H9 (cell line): ENCODE results near the gene AKAP12. TPM values are rescaled to one million over a fixed set of nuclear protein-coding genes. Genes with fewer than 3 reads are reported as not detected.
"Not testable (repeated sequence)": the region's sequence is repeated elsewhere in the genome, so short reads cannot be mapped to it uniquely, and the experiment has no call there.

Experiments used
- DNase-seq: peaks from one replicate; pipeline ENCODE4 v3.0.0-alpha.2; 2017
- H2AFZ ChIP-seq: one replicate; pipeline ENCODE4 v1.6.1; 2013; ENCODE audit warnings: mild to moderate bottlenecking, low read length, control low read depth, moderate library complexity
- H2AK5ac ChIP-seq: 2 replicates; pipeline ENCODE4 v1.6.1; 2013; ENCODE audit warnings: low read length, control low read depth, mixed read lengths; ENCODE audit not compliant: insufficient read length
- H2BK120ac ChIP-seq: one replicate; pipeline ENCODE4 v1.6.1; 2013; ENCODE audit warnings: low read depth, mild to moderate bottlenecking, low read length, control low read depth, inconsistent platforms; ENCODE audit not compliant: poor library complexity, severe bottlenecking
- H2BK12ac ChIP-seq: 2 replicates; pipeline ENCODE4 v1.6.1; 2013; ENCODE audit warnings: low read length, control low read depth, mixed read lengths, low read depth; ENCODE audit not compliant: insufficient read length
- H2BK15ac ChIP-seq: 2 replicates; pipeline ENCODE4 v1.6.1; 2013; ENCODE audit warnings: low read depth, low read length, control low read depth
- H2BK20ac ChIP-seq: one replicate; pipeline ENCODE4 v1.6.1; 2013; ENCODE audit warnings: low read depth, mild to moderate bottlenecking, low read length, control low read depth, inconsistent platforms; ENCODE audit not compliant: poor library complexity, severe bottlenecking
- H2BK5ac ChIP-seq: 2 replicates; pipeline ENCODE4 v1.6.1; 2013; ENCODE audit warnings: low read length, control low read depth, mixed read lengths; ENCODE audit not compliant: insufficient read length
- H3K14ac ChIP-seq: 2 replicates; pipeline ENCODE4 v1.6.1; 2013; ENCODE audit warnings: low read length, control low read depth; ENCODE audit not compliant: insufficient read depth
- H3K18ac ChIP-seq: 2 replicates; pipeline ENCODE4 v1.6.1; 2013; ENCODE audit warnings: low read depth, mild to moderate bottlenecking, mixed read lengths, low read length, control low read depth; ENCODE audit not compliant: insufficient read length
- H3K23ac ChIP-seq: 2 replicates; pipeline ENCODE4 v1.6.1; 2013; ENCODE audit warnings: low read length, control low read depth, mixed read lengths, low read depth; ENCODE audit not compliant: insufficient read length
- H3K23me2 ChIP-seq: 2 replicates; pipeline ENCODE4 v1.6.1; 2013; ENCODE audit warnings: low read depth, mild to moderate bottlenecking, mixed read lengths, low read length, control low read depth; ENCODE audit not compliant: insufficient read length, poor library complexity, severe bottlenecking
- H3K27ac ChIP-seq: 2 replicates; pipeline ENCODE4 v1.5.1; 2013; ENCODE audit warnings: low read length, control low read depth, mixed read lengths, low read depth; ENCODE audit not compliant: insufficient read length
- H3K27me3 ChIP-seq: 2 replicates; pipeline ENCODE4 v1.6.1; 2013; ENCODE audit warnings: low read length, control low read depth, inconsistent platforms; ENCODE audit not compliant: insufficient read depth
- H3K4ac ChIP-seq: 2 replicates; pipeline ENCODE4 v1.6.1; 2013; ENCODE audit warnings: low read depth, mild to moderate bottlenecking, control low read depth, inconsistent platforms, low read length, moderate library complexity
- H3K4me1 ChIP-seq: 2 replicates; pipeline ENCODE4 v1.6.1; 2013; ENCODE audit warnings: low read length, control low read depth, inconsistent platforms; ENCODE audit not compliant: insufficient read depth
- H3K4me2 ChIP-seq: 2 replicates; pipeline ENCODE4 v1.6.1; 2013; ENCODE audit warnings: low read length, control low read depth, mixed read lengths; ENCODE audit not compliant: insufficient read length, insufficient read depth
- H3K56ac ChIP-seq: 2 replicates; pipeline ENCODE4 v1.6.1; 2013; ENCODE audit warnings: low read depth, mild to moderate bottlenecking, mixed read lengths, low read length, control low read depth; ENCODE audit not compliant: insufficient read length
- H3K79me1 ChIP-seq: 2 replicates; pipeline ENCODE4 v1.6.1; 2013; ENCODE audit warnings: low read depth, mild to moderate bottlenecking, moderate library complexity, low read length, control low read depth, inconsistent platforms; ENCODE audit not compliant: insufficient read depth, poor library complexity, severe bottlenecking
- H3K79me2 ChIP-seq: 2 replicates; pipeline ENCODE4 v1.6.1; 2013; ENCODE audit warnings: low read length, control low read depth, inconsistent platforms; ENCODE audit not compliant: insufficient read depth
- H3K9ac ChIP-seq: 2 replicates; pipeline ENCODE4 v1.6.1; 2013; ENCODE audit warnings: low read length, control low read depth, mixed read lengths; ENCODE audit not compliant: insufficient read length; ENCODE audit errors: extremely low read depth
- H3K9me3 ChIP-seq: one replicate; pipeline ENCODE4 v1.6.1; 2013; ENCODE audit warnings: low read depth, low read length, inconsistent platforms; ENCODE audit not compliant: control insufficient read depth
- H3T11ph ChIP-seq: one replicate; pipeline ENCODE4 v1.6.1; 2013; ENCODE audit warnings: mild to moderate bottlenecking, low read length, control low read depth, inconsistent platforms
- H4K20me1 ChIP-seq: one replicate; pipeline ENCODE4 v1.6.1; 2013; ENCODE audit not compliant: control insufficient read depth, insufficient read length, insufficient read depth
- H4K5ac ChIP-seq: 2 replicates; pipeline ENCODE4 v1.6.1; 2013; ENCODE audit warnings: low read depth, mild to moderate bottlenecking, mixed read lengths, low read length, control low read depth; ENCODE audit not compliant: insufficient read length
- H4K8ac ChIP-seq: replicated peaks from 2 replicates; pipeline ENCODE4 v1.6.1; 2013; ENCODE audit warnings: low read length, control low read depth, mixed read lengths, low read depth; ENCODE audit not compliant: insufficient read length
- H4K91ac ChIP-seq: 2 replicates; pipeline ENCODE4 v1.6.1; 2013; ENCODE audit warnings: low read depth, mild to moderate bottlenecking, moderate library complexity, mixed read lengths, low read length, control low read depth; ENCODE audit not compliant: insufficient read length
- H3K27ac Mint-ChIP-seq, 3 experiments: 2 replicates in 2 of 3; 3 replicates in 1 of 3; pipeline ENCODE4 v1.8.0; 2020 to 2021; ENCODE audit warnings: mixed read lengths in 3 of 3, mild to moderate bottlenecking in 1 of 3, moderate library complexity in 1 of 3
- H3K27me3 Mint-ChIP-seq: 2 replicates; pipeline ENCODE4 v1.8.0; 2021; ENCODE audit warnings: low read depth, mild to moderate bottlenecking, moderate library complexity, mixed read lengths
- H3K36me3 Mint-ChIP-seq, 3 experiments: 2 replicates in 2 of 3; 3 replicates in 1 of 3; pipeline ENCODE4 v1.8.0; 2020 to 2021; ENCODE audit warnings: low read depth in 3 of 3, mixed read lengths in 3 of 3; ENCODE audit not compliant: insufficient read depth in 1 of 3
- H3K4me1 Mint-ChIP-seq, 2 experiments: 2 replicates each; pipeline ENCODE4 v1.8.0; 2020; ENCODE audit warnings: mixed read lengths in 2 of 2
- H3K4me3 Mint-ChIP-seq, 2 experiments: 2 replicates in 1 of 2; 3 replicates in 1 of 2; pipeline ENCODE4 v1.8.0; 2020 to 2021; ENCODE audit warnings: mild to moderate bottlenecking in 2 of 2, mixed read lengths in 2 of 2, moderate library complexity in 1 of 2
- H3K9me3 Mint-ChIP-seq, 2 experiments: 2 replicates in 1 of 2; 3 replicates in 1 of 2; pipeline ENCODE4 v1.8.0; 2020; ENCODE audit warnings: mild to moderate bottlenecking in 2 of 2, mixed read lengths in 2 of 2, moderate library complexity in 1 of 2
- CTCF ChIP-seq: fragments of 200-600 bp; sonication (generic); conservative IDR thresholded peaks from 3 replicates; pipeline ENCODE4 v1.8.0; 2021; ENCODE audit warnings: antibody characterized with exemption, mild to moderate bottlenecking
- WGBS: extraction: QIAGEN DNeasy Blood & Tissue Kit; methylation state at CpG from one replicate; pipeline ENCODE4 v1.1.7; 2013; ENCODE audit warnings: missing lambda C conversion rate, low lambda C conversion rate, mixed read lengths; ENCODE audit not compliant: insufficient read length; ENCODE audit errors: extremely low coverage; 5-methylcytosine and 5-hydroxymethylcytosine counted together
- total RNA-seq: library from RNA; stranded (reverse); gene quantifications from 2 replicates; pipeline ENCODE4 v1.2.1, GENCODE V29; 2021

The AKAP12 gene
- total RNA-seq, 1 experiment from 2014 or later: 52.3 TPM

GRCh38 chr6:151313066-151313491 lies 73.3 kb downstream of the AKAP12 start:
- Histone ChIP-seq H2AFZ (no peak overlapping the region), H3K4me1 (no peaks in the 10 kb centered on the region), H3K56ac (no peak overlapping the region), H2BK12ac (no peak overlapping the region), H2AK5ac (peak overlapping the region; percentile 80), H3K79me2 (no peaks in the 10 kb centered on the region), H3K18ac (peak overlapping the region; percentile 62), H3K14ac (peak overlapping the region; percentile 71; the same call in 1 of the 2 replicates), H4K8ac (no peak overlapping the region), H2BK5ac (no peak overlapping the region), H3K4me2 (no peak overlapping the region), H3K27ac (peak overlapping the region; percentile 25), H2BK120ac (peak overlapping the region; percentile 48), H2BK20ac (no peak overlapping the region), H3K23me2 (no peaks in the 10 kb centered on the region), H3K27me3 (no peaks in the 10 kb centered on the region), H3K9ac (no peak overlapping the region), H2BK15ac (no peak overlapping the region), H3K23ac (no peak overlapping the region), H3K4ac (no peak overlapping the region; the same call in 1 of the 2 replicates), H4K91ac (no peak overlapping the region), H4K5ac (no peak overlapping the region), H3K79me1 (no peaks in the 10 kb centered on the region), H3K9me3 (no peaks in the 10 kb centered on the region), H3T11ph (peak overlapping the region; percentile 94), H4K20me1 (no peaks in the 10 kb centered on the region)
- no peak for TF ChIP-seq CTCF
- H3K4me1 Mint-ChIP-seq: peaks cover 20 to 23% of the 10 kb centered on the region in 2 experiments
- H3K36me3 Mint-ChIP-seq: peaks cover 9 to 19% (median 17%) of the 10 kb centered on the region in 3 experiments
- DNase-seq: peak; percentile 63
- no peak overlapping the region for H3K4me3 Mint-ChIP-seq
- no peaks in the 10 kb centered on the region for H3K9me3 Mint-ChIP-seq
- H3K27ac Mint-ChIP-seq: peak overlapping the region; percentile 87 to 98 (median 90)
- no CpG with 5 or more reads among the region's 5 CpGs for WGBS
- no peaks in the 10 kb centered on the region for H3K27me3 Mint-ChIP-seq

GRCh38 chr6:151315661-151316060 lies 75.9 kb downstream of the AKAP12 start:
- not testable (repeated sequence) for H3K4me3 Mint-ChIP-seq, H3K18ac ChIP-seq, H3K9me3 ChIP-seq, H3K27me3 ChIP-seq, H4K5ac ChIP-seq, H2BK15ac ChIP-seq, H3K23ac ChIP-seq, H3K27me3 Mint-ChIP-seq, H4K91ac ChIP-seq, H3K27ac ChIP-seq, H3K4ac ChIP-seq, H3K4me2 ChIP-seq, H3K56ac ChIP-seq, H2BK12ac ChIP-seq, H2BK5ac ChIP-seq, H3K4me1 ChIP-seq, H3K23me2 ChIP-seq, H3K9ac ChIP-seq, H3K9me3 Mint-ChIP-seq, DNase-seq, H3K27ac Mint-ChIP-seq, H2BK20ac ChIP-seq, H3K14ac ChIP-seq, H2AK5ac ChIP-seq, H3K79me1 ChIP-seq, H4K20me1 ChIP-seq, H2BK120ac ChIP-seq, H2AFZ ChIP-seq, H3K79me2 ChIP-seq, H3T11ph ChIP-seq, H4K8ac ChIP-seq
- peaks cover 16 to 23% (median 20%) of the 10 kb centered on the region in 3 experiments for H3K36me3 Mint-ChIP-seq
- H3K4me1 Mint-ChIP-seq: peaks cover 13 to 16% of the 10 kb centered on the region in 2 experiments
- no CpG with 5 or more reads among the region's 3 CpGs for WGBS
